SK-N-MC (cell line): ENCODE measurements around the gene PNCK.

ENCODE experiments used
- EZH2 ChIP-seq: fragments of 200-600 bp; sonication (generic); IDR thresholded peaks from one replicate; pipeline ENCODE4 v1.6.1; 2017; ENCODE audit warnings: antibody characterized with exemption
- FOXP2 ChIP-seq: optimal IDR thresholded peaks from 2 replicates; pipeline ENCODE3; 2011; ENCODE audit warnings: mild to moderate bottlenecking, moderate library complexity; ENCODE audit not compliant: insufficient read depth; ENCODE audit errors: extremely low read length, control extremely low read depth
- POLR2AphosphoS5 ChIP-seq: IDR thresholded peaks from 2 replicates; pipeline ENCODE4 v1.6.1; 2012; ENCODE audit warnings: mild to moderate bottlenecking, low read depth, low read length, borderline replicate concordance

GRCh38 chrX:153634832-153635231 lies 38.8 kb downstream of the PNCK start:
- no peak for TF ChIP-seq POLR2AphosphoS5
- TF ChIP-seq EZH2: no peak
- no peak for TF ChIP-seq FOXP2
